Measurements from ENCODE around the gene ITGBL1. TPM values are rescaled to one million over a fixed set of nuclear protein-coding genes. Genes with fewer than 3 reads are reported as not detected.

ITGBL1 gene
- polyA plus RNA-seq, 1 donor: 1.1 TPM

GRCh38 chr13:101565317-101565716, 112.8 kb downstream of the ITGBL1 start:
- DNase-seq (ENCODE audit: low read depth): no peak

- no peak for DNase-seq (ENCODE audit: low read depth)
Measured at GRCh38 chr13:101567841-101568240, 115.4 kb downstream of the ITGBL1 start.

GRCh38 chr13:101569807-101570206, 117.3 kb downstream of the ITGBL1 start:
- DNase-seq (ENCODE audit: low read depth): no peak

GRCh38 chr13:101570410-101570809, 117.9 kb downstream of the ITGBL1 start:
- no peak for DNase-seq (ENCODE audit: low read depth)

GRCh38 chr13:101572456-101572855, 120.0 kb downstream of the ITGBL1 start:
- DNase-seq (ENCODE audit: low read depth): no peak

GRCh38 chr13:101575581-101575980, 123.1 kb downstream of the ITGBL1 start:
- DNase-seq (ENCODE audit: low read depth): no peak

GRCh38 chr13:101576455-101576854, 124.0 kb downstream of the ITGBL1 start:
- DNase-seq (ENCODE audit: low read depth): no peak

GRCh38 chr13:101576977-101577376, 124.5 kb downstream of the ITGBL1 start:
- DNase-seq (ENCODE audit: low read depth): no peak

GRCh38 chr13:101579281-101579802, 126.9 kb downstream of the ITGBL1 start:
- DNase-seq (ENCODE audit: low read depth): no peak

- no peak for DNase-seq (ENCODE audit: low read depth)
Measured at GRCh38 chr13:101584331-101584730, 131.9 kb downstream of the ITGBL1 start.

- no peak for DNase-seq (ENCODE audit: low read depth)
Measured at GRCh38 chr13:101590479-101590878, 138.0 kb downstream of the ITGBL1 start.

- DNase-seq (ENCODE audit: low read depth): no peak
Measured at GRCh38 chr13:101594936-101595335, 142.5 kb downstream of the ITGBL1 start.

- no peak for DNase-seq (ENCODE audit: low read depth)
Measured at GRCh38 chr13:101596803-101597202, 144.3 kb downstream of the ITGBL1 start.

- DNase-seq (ENCODE audit: low read depth): no peak
Measured at GRCh38 chr13:101611491-101612475, 159.3 kb downstream of the ITGBL1 start.

GRCh38 chr13:101612735-101613134, 160.3 kb downstream of the ITGBL1 start:
- no peak for DNase-seq (ENCODE audit: low read depth)

GRCh38 chr13:101614491-101614890, 162.0 kb downstream of the ITGBL1 start:
- DNase-seq (ENCODE audit: low read depth): no peak

GRCh38 chr13:101618440-101619187, 166.1 kb downstream of the ITGBL1 start:
- DNase-seq (ENCODE audit: low read depth): no peak

- no peak for DNase-seq (ENCODE audit: low read depth)
Measured at GRCh38 chr13:101621099-101621498, 168.6 kb downstream of the ITGBL1 start.

- no peak for DNase-seq (ENCODE audit: low read depth)
Measured at GRCh38 chr13:101623470-101624209, 171.2 kb downstream of the ITGBL1 start.

GRCh38 chr13:101624210-101624922, 171.9 kb downstream of the ITGBL1 start:
- DNase-seq (ENCODE audit: low read depth): no peak

- no peak for DNase-seq (ENCODE audit: low read depth)
Measured at GRCh38 chr13:101624981-101625380, 172.5 kb downstream of the ITGBL1 start.
